T-helper 2 cell treated with Interferon-gamma antibody and Interleukin-4, amounts not matched to agents 100 ng/mL and 5 ng/mL, for 36 hours (primary cell): Measurements from ENCODE around the gene FMNL1. TPM values are rescaled to one million over a fixed set of nuclear protein-coding genes. Genes with fewer than 3 reads are reported as not detected.

Experiments
- intact Hi-C: fragments of 100-400 bp; cut with micrococcal nuclease; formaldehyde crosslinking; loops from one replicate; pipeline ENCODE4 v1.15.1; 2023
- total RNA-seq: library from RNA; stranded (reverse); gene quantifications from 2 replicates; pipeline ENCODE4 v1.2.3, GENCODE V29; 2022

Gene FMNL1
- total RNA-seq, 1 donor from 2014 or later = 407 TPM

GRCh38 chr17:45296003-45296832 is 74.5 kb downstream of the FMNL1 start:
- intact Hi-C loops = no loop called here

- intact Hi-C loops = no loop called here
Measured at GRCh38 chr17:45296833-45297124, 75.1 kb downstream of the FMNL1 start.

Other genes with a start within 250 kb of the FMNL1 start
- 28.6 and 28.7 TPM in 2 replicates for gene DCAKD, start 170.3 kb upstream of the FMNL1 start, total RNA-seq
- 122 and 125 TPM in 2 replicates for gene NMT1, start 160.6 kb upstream of the FMNL1 start, total RNA-seq
- gene PLCD3, start 89.4 kb upstream of the FMNL1 start, total RNA-seq = 2.6 and 3.5 TPM in 2 replicates
- 12.6 and 15.2 TPM in 2 replicates for gene ACBD4, start 86.2 kb upstream of the FMNL1 start, total RNA-seq
- 33.3 and 35.4 TPM in 2 replicates for gene HEXIM1, start 73.4 kb upstream of the FMNL1 start, total RNA-seq
- 5.6 and 5.8 TPM in 2 replicates for gene HEXIM2, start 60.0 kb upstream of the FMNL1 start, total RNA-seq
- gene SPATA32, start 40.2 kb downstream of the FMNL1 start, total RNA-seq = 0.16 and 0.36 TPM in 2 replicates
- gene MAP3K14, start 95.1 kb downstream of the FMNL1 start, total RNA-seq = 27.8 and 28.6 TPM in 2 replicates
- gene ARHGAP27, start 211.0 kb downstream of the FMNL1 start, total RNA-seq = 74.4 and 80.9 TPM in 2 replicates